CD4-positive, CD25-positive, alpha-beta regulatory T cell (primary cell): ENCODE measurements around the gene SVEP1. TPM values are rescaled to one million over a fixed set of nuclear protein-coding genes. Genes with fewer than 3 reads are reported as not detected.

Source experiments
- ATAC-seq, 2 donors: fragments of 150-1000 bp; cut with Tn5 transposase; one replicate each; pipeline ENCODE4 v1.10.0; 2021; ENCODE audit warnings: low read depth in 2 of 2, moderate number of reproducible peaks in 2 of 2, moderate library complexity in 1 of 2
- DNase-seq, 3 donors: peaks; one replicate each; pipeline versions ENCODE4 v3.0.0 to v3.0.0-alpha.2; 2012 to 2022; ENCODE audit warnings: mixed read lengths in 1 of 3
- H3K27ac ChIP-seq: one replicate; pipeline ENCODE4 v1.7.0; 2013; ENCODE audit warnings: mild to moderate bottlenecking, low read length; ENCODE audit not compliant: insufficient read depth, poor library complexity, severe bottlenecking
- H3K27me3 ChIP-seq: one replicate; pipeline ENCODE4 v1.7.0; 2013; ENCODE audit warnings: low read length; ENCODE audit not compliant: control insufficient read depth, insufficient read depth
- H3K36me3 ChIP-seq: one replicate; pipeline ENCODE4 v1.7.0; 2013; ENCODE audit warnings: mild to moderate bottlenecking, low read length, moderate library complexity; ENCODE audit not compliant: control insufficient read depth, insufficient read depth
- H3K4me1 ChIP-seq: 2 replicates; pipeline ENCODE4 v1.7.0; 2013; ENCODE audit warnings: mild to moderate bottlenecking, low read length; ENCODE audit not compliant: insufficient read depth, control insufficient read depth, poor library complexity, severe bottlenecking
- H3K4me3 ChIP-seq: one replicate; pipeline ENCODE4 v1.7.0; 2013; ENCODE audit warnings: low read depth, mild to moderate bottlenecking, low read length, moderate library complexity
- H3K9me3 ChIP-seq, 2 experiments: 1 replicate in 1 of 2; 2 replicates in 1 of 2; pipeline ENCODE4 v1.7.0; 2013; ENCODE audit warnings: low read length in 2 of 2, mild to moderate bottlenecking in 1 of 2, moderate library complexity in 1 of 2; ENCODE audit not compliant: control insufficient read depth in 2 of 2
- H3K27ac Mint-ChIP-seq, 3 donors: one replicate each; pipeline ENCODE4 v1.8.0; 2020 to 2022; ENCODE audit warnings: mild to moderate bottlenecking in 3 of 3, mixed read lengths in 3 of 3, moderate library complexity in 2 of 3
- H3K27me3 Mint-ChIP-seq: one replicate; pipeline ENCODE4 v1.8.0; 2022; ENCODE audit warnings: mild to moderate bottlenecking, mixed read lengths
- H3K36me3 Mint-ChIP-seq: one replicate; pipeline ENCODE4 v1.8.0; 2020; ENCODE audit warnings: mixed read lengths
- H3K4me1 Mint-ChIP-seq, 4 donors: one replicate each; pipeline ENCODE4 v1.8.0; 2020 to 2022; ENCODE audit warnings: mixed read lengths in 4 of 4, mild to moderate bottlenecking in 1 of 4
- H3K4me3 Mint-ChIP-seq, 4 donors: one replicate each; pipeline ENCODE4 v1.8.0; 2020 to 2022; ENCODE audit warnings: mild to moderate bottlenecking in 4 of 4, mixed read lengths in 4 of 4, moderate library complexity in 3 of 4
- H3K9me3 Mint-ChIP-seq, 7 donors: one replicate each; pipeline ENCODE4 v1.8.0; 2020 to 2022; ENCODE audit warnings: mixed read lengths in 7 of 7, mild to moderate bottlenecking in 3 of 7, moderate library complexity in 2 of 7
- polyA plus RNA-seq, 4 donors: library from polyadenylated mRNA; unstranded; fragments of 300-500 nt; fragmentation: Illumina TruSeq; gene quantifications; one replicate each; pipeline ENCODE4 v1.2.3, GENCODE V29; 2021
- total RNA-seq: library from RNA; stranded (reverse); gene quantifications from one replicate; pipeline ENCODE4 v1.2.3, GENCODE V29; 2022

SVEP1 gene
- total and polyA plus RNA-seq, 5 donors from 2014 or later, result 0.12 TPM; not detected in 4

DNA sequence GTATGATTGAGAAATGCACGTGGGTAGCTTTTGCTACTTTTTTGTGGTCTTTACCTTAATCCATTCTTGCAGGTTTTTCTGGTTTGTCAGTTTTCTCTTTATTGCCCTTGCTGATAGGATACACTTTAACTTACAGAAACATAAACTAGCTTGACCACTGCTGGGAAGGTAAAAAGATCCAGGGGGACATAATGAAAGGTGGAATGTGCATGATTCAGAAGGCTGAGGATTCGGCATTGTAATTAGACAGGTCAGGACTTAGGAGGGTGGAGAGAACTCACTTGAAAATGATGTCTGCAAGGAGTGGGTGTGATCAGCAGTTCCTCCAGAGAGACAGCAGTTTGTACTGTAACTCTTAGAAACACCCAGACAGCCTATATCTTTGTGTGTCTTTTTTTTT is 222.0 kb downstream of the SVEP1 start:
- no peak for ATAC-seq
- Histone ChIP-seq H3K36me3 (no peaks in the 10 kb centered on the region), H3K4me1 (no peaks in the 10 kb centered on the region), H3K9me3 (no peaks in the 10 kb centered on the region), H3K27ac (no peak overlapping the region), H3K27me3 (no peaks in the 10 kb centered on the region), H3K4me3 (no peak overlapping the region)
- H3K4me3 Mint-ChIP-seq, result no peak overlapping the region
- no peak overlapping the region for H3K27ac Mint-ChIP-seq
- no peaks in the 10 kb centered on the region for H3K27me3 Mint-ChIP-seq
- H3K9me3 Mint-ChIP-seq, result peaks cover 0 to 3% (median 0%) of the 10 kb centered on the region in 7 donors
- H3K36me3 Mint-ChIP-seq, result no peaks in the 10 kb centered on the region
- H3K4me1 Mint-ChIP-seq, result no peaks in the 10 kb centered on the region
- DNase-seq, result no peak

DNA sequence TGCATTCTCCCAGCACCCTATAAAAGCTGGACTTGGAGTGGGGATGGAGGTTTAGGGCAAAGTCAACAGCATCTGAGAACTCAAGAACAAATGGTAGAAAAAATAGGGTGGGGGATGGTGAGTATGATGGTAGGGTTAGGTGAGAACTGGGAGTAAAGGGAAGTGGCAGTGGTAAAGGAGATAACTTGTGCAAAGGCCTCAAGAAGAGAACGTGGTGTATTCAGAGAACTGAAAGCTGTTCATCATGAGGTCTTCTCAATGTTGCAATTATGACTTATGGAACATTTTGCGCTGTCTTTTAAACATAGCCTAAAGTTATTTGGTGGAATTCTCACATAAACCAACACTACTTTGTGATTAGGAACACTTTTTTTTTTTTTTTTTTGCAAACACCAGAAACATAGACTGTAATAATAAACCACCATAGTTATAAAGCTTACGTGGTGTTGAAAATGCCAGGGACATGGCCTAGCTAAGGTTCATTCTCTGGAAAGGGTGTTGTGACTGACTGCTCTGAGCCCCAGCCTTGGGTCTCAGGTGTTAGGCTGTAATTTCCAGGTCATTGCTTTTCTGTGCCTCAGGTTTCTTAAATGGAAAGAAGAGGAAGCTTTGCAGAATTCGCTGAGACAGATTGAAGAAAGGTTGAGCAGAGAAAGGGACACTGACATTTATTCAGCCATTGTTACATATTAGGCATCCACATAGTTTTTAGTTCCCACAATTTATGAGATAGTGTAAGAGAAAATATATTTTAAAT is 222.7 kb downstream of the SVEP1 start:
- Histone ChIP-seq H3K36me3 (no peaks in the 10 kb centered on the region), H3K9me3 (no peaks in the 10 kb centered on the region), H3K4me3 (no peak overlapping the region), H3K27ac (no peak overlapping the region), H3K27me3 (no peaks in the 10 kb centered on the region), H3K4me1 (no peaks in the 10 kb centered on the region)
- H3K4me3 Mint-ChIP-seq, result no peak overlapping the region
- H3K4me1 Mint-ChIP-seq, result no peaks in the 10 kb centered on the region
- ATAC-seq (no peak), DNase-seq (no peak)
- H3K9me3 Mint-ChIP-seq, result peaks cover 0 to 3% (median 0%) of the 10 kb centered on the region in 7 donors
- H3K36me3 Mint-ChIP-seq, result no peaks in the 10 kb centered on the region
- no peak overlapping the region for H3K27ac Mint-ChIP-seq
- H3K27me3 Mint-ChIP-seq, result no peaks in the 10 kb centered on the region

DNA sequence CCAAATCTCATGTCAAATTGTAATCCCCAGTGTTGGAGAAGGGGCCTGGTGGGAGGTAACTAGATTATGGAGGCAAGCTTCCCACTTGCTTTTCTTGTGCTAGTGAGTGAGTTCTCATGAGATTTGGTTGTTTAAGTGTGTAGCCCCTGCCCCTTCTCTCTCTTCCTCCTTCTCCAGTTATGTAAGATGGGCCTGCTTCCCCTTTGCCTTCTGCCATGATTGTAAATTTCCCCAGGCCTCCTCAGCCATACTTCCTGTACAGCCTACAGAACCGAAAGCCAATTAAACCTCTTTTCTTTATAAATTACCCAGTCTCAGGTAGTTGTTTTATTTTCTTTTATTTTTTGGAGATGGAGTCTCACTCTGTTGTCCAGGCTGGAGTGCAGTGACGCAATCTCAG is 223.6 kb downstream of the SVEP1 start:
- no peak for ATAC-seq
- DNase-seq, result no peak
- Mint-ChIP-seq H3K27me3 (no peaks in the 10 kb centered on the region), H3K27ac (no peak overlapping the region), H3K4me3 (no peak overlapping the region), H3K36me3 (no peaks in the 10 kb centered on the region), H3K9me3 (peaks cover 0 to 3% (median 0%) of the 10 kb centered on the region in 7 donors), H3K4me1 (no peaks in the 10 kb centered on the region)
- Histone ChIP-seq H3K4me1 (no peaks in the 10 kb centered on the region), H3K9me3 (no peaks in the 10 kb centered on the region), H3K4me3 (no peak overlapping the region), H3K27ac (no peak overlapping the region), H3K27me3 (no peaks in the 10 kb centered on the region), H3K36me3 (no peaks in the 10 kb centered on the region)

DNA sequence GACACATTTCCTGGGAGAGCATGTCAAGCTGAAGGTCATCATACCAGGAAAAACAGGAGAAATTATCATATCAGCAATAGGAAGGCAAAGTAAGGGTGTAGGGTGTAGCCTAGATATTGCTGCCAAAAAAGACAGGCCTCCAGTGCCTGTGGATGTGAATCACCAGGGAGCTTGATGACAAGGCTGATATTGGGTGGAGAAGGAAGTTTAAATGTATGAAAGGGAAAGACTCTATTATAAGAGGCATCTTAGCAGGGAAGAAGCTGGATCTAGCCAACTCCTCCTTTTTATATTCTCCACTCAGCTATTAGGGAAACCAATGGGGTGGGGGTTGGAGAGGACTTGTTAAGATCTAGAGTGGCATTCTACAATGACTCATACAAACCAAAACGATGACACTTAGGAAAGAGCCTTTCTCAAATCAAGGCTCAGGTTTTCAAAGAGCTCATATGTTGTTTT is 228.5 kb downstream of the SVEP1 start:
- no peak overlapping the region for H3K4me3 ChIP-seq
- Mint-ChIP-seq H3K27ac (no peak overlapping the region), H3K4me3 (no peak overlapping the region), H3K27me3 (no peaks in the 10 kb centered on the region), H3K4me1 (no peaks in the 10 kb centered on the region), H3K9me3 (peaks cover 0 to 3% (median 0%) of the 10 kb centered on the region in 7 donors), H3K36me3 (no peaks in the 10 kb centered on the region)
- no peaks in the 10 kb centered on the region for H3K27me3 ChIP-seq
- H3K27ac ChIP-seq, result no peak overlapping the region
- H3K4me1 ChIP-seq, result no peaks in the 10 kb centered on the region
- H3K9me3 ChIP-seq, result no peaks in the 10 kb centered on the region
- H3K36me3 ChIP-seq, result no peaks in the 10 kb centered on the region
- ATAC-seq, result no peak
- DNase-seq, result peak in 1 of 3 donors; percentile 3

DNA sequence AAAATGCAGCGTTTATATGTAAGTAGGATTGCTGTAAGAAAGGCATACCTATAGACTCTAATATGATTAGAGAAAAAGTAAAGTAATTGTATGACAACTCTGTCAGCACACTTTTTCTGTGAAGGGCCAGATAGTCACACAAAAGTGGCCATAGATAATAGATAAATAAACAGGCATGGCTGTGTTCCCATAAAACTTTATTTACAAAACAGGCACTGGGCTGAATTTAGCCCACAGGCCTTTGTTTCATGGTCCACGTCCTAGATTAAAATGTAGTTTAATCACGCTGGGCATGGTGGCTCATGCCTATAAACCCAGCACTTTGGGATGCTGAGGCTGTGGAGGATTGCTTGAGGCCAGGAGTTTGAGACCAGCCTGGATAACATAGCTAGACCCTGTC is 233.2 kb downstream of the SVEP1 start:
- no peak overlapping the region for H3K4me3 ChIP-seq

GRCh38 chr9:110344821-110345220 is 234.7 kb downstream of the SVEP1 start:
- Histone ChIP-seq H3K27me3 (no peaks in the 10 kb centered on the region), H3K27ac (no peak overlapping the region), H3K4me1 (no peaks in the 10 kb centered on the region), H3K9me3 (no peaks in the 10 kb centered on the region), H3K4me3 (no peak overlapping the region), H3K36me3 (no peaks in the 10 kb centered on the region)
- DNase-seq, result no peak
- H3K4me3 Mint-ChIP-seq, result no peak overlapping the region
- ATAC-seq, result no peak
- peaks cover 5% of the 10 kb centered on the region for H3K27me3 Mint-ChIP-seq
- no peaks in the 10 kb centered on the region for H3K36me3 Mint-ChIP-seq
- H3K9me3 Mint-ChIP-seq, result no peaks in the 10 kb centered on the region
- H3K4me1 Mint-ChIP-seq, result no peaks in the 10 kb centered on the region
- H3K27ac Mint-ChIP-seq, result no peak overlapping the region

More for the DNA sequence above, 233.2 kb downstream of the SVEP1 start:
- Mint-ChIP-seq H3K27me3 (peaks cover 5% of the 10 kb centered on the region), H3K4me1 (no peaks in the 10 kb centered on the region), H3K36me3 (no peaks in the 10 kb centered on the region), H3K9me3 (no peaks in the 10 kb centered on the region), H3K27ac (no peak overlapping the region), H3K4me3 (no peak overlapping the region)
- ATAC-seq (no peak), DNase-seq (no peak)
- H3K27me3 ChIP-seq, result no peaks in the 10 kb centered on the region
- H3K9me3 ChIP-seq, result no peaks in the 10 kb centered on the region
- H3K36me3 ChIP-seq, result no peaks in the 10 kb centered on the region
- no peak overlapping the region for H3K27ac ChIP-seq
- no peaks in the 10 kb centered on the region for H3K4me1 ChIP-seq

- Mint-ChIP-seq H3K4me3 (no peak overlapping the region), H3K36me3 (no peaks in the 10 kb centered on the region), H3K4me1 (no peaks in the 10 kb centered on the region), H3K27ac (no peak overlapping the region), H3K27me3 (peaks cover 5% of the 10 kb centered on the region), H3K9me3 (no peaks in the 10 kb centered on the region)
- H3K4me3 ChIP-seq, result no peak overlapping the region
- no peaks in the 10 kb centered on the region for H3K4me1 ChIP-seq
- no peak for ATAC-seq
- DNase-seq, result no peak
- no peaks in the 10 kb centered on the region for H3K9me3 ChIP-seq
- H3K27ac ChIP-seq, result no peak overlapping the region
- H3K27me3 ChIP-seq, result no peaks in the 10 kb centered on the region
- H3K36me3 ChIP-seq, result no peaks in the 10 kb centered on the region
These were observed 236.0 kb downstream of the SVEP1 start for GRCh38 chr9:110343551-110343950.

- DNase-seq, result no peak
- Histone ChIP-seq H3K4me1 (no peaks in the 10 kb centered on the region), H3K27ac (no peak overlapping the region), H3K9me3 (no peaks in the 10 kb centered on the region), H3K27me3 (no peaks in the 10 kb centered on the region), H3K36me3 (no peaks in the 10 kb centered on the region), H3K4me3 (no peak overlapping the region)
- H3K36me3 Mint-ChIP-seq, result no peaks in the 10 kb centered on the region
- no peak overlapping the region for H3K4me3 Mint-ChIP-seq
- no peak overlapping the region for H3K27ac Mint-ChIP-seq
- no peak for ATAC-seq
- H3K4me1 Mint-ChIP-seq, result no peaks in the 10 kb centered on the region
- H3K27me3 Mint-ChIP-seq, result peaks cover 5% of the 10 kb centered on the region
- no peaks in the 10 kb centered on the region for H3K9me3 Mint-ChIP-seq
These were observed 239.2 kb downstream of the SVEP1 start for GRCh38 chr9:110340306-110340705.
